ENCODE results near the gene SMARCA5.

DNA sequence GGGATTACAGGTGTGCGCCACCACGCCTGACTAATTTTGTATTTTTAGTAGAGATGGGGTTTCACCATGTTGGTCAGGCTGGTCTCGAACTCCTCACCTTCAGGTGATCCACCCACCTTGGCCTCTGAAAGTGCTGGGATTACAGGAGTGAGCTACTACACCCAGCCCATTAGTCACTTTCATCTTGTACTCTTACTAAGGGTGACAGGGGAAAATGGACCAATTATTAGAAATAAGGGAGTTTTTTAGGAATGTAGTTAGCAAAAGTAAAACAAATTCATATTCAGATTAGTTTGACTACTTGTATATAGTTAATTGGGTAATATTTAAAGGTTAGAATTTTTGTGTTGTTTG, 26.1 kb downstream of the SMARCA5 start:
- TF ChIP-seq NFIC (IDR thresholded peaks at IDR 0.05) (no peak), EGR1 (IDR thresholded peaks at IDR 0.05) (no peak), EP300 (IDR thresholded peaks at IDR 0.05; ENCODE audit: borderline replicate concordance) (no peak), TCF12 (IDR thresholded peaks at IDR 0.05; ENCODE audit: low read depth) (no peak), YY1 (IDR thresholded peaks at IDR 0.05; ENCODE audit: low read depth) (no peak), RAD21 (IDR thresholded peaks at IDR 0.05; ENCODE audit: low read depth) (no peak), CEBPB (IDR thresholded peaks at IDR 0.05) (no peak), TAF1 (IDR thresholded peaks at IDR 0.05; ENCODE audit: low read depth) (no peak)
- TF ChIP-seq, protein P1, sequence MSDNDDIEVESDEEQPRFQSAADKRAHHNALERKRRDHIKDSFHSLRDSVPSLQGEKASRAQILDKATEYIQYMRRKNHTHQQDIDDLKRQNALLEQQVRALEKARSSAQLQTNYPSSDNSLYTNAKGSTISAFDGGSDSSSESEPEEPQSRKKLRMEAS (IDR thresholded peaks at IDR 0.05) = no peak
- TF ChIP-seq, protein P2, sequence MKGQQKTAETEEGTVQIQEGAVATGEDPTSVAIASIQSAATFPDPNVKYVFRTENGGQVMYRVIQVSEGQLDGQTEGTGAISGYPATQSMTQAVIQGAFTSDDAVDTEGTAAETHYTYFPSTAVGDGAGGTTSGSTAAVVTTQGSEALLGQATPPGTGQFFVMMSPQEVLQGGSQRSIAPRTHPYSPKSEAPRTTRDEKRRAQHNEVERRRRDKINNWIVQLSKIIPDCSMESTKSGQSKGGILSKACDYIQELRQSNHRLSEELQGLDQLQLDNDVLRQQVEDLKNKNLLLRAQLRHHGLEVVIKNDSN (IDR thresholded peaks at IDR 0.05) = no peak

Measured in Ishikawa (cell line).